ENCODE results near the gene CEP350.

CEP350 gene

GRCh38 chr1:180070286-180070685, 115.7 kb downstream of the CEP350 start:
- no peak for DNase-seq
- H3K9ac ChIP-seq (ENCODE audit: low read length): no peak overlapping the region
- H3K27ac ChIP-seq (ENCODE audit: low read depth, low read length): no peak overlapping the region
- no peaks in the 10 kb centered on the region for H3K79me2 ChIP-seq (ENCODE audit: control insufficient read depth, insufficient read depth, low read length, poor library complexity)
- H2AFZ ChIP-seq (ENCODE audit: insufficient read depth, low read length, poor library complexity): no peak overlapping the region
- no peak overlapping the region for H2AK5ac ChIP-seq (ENCODE audit: low read length)
- no peak overlapping the region for H4K91ac ChIP-seq (ENCODE audit: low read depth, low read length)
- H2BK5ac ChIP-seq (ENCODE audit: low read depth, low read length, poor library complexity): no peak overlapping the region
- no CpG with 5 or more reads among the region's 6 CpGs for WGBS (ENCODE audit: extremely low coverage, insufficient coverage, insufficient read length)
- no peak overlapping the region for H2BK120ac ChIP-seq (ENCODE audit: insufficient read depth, low read length, poor library complexity)
- no peaks in the 10 kb centered on the region for H3K9me3 ChIP-seq (ENCODE audit: insufficient read depth, low read depth, low read length)
- H3K4me2 ChIP-seq (ENCODE audit: low read length): no peak overlapping the region
- H2BK12ac ChIP-seq (ENCODE audit: low read length): no peak overlapping the region
- peaks cover 5 to 9% of the 10 kb centered on the region in 2 experiments for H3K36me3 ChIP-seq (ENCODE audit: control insufficient read depth in 1 of 2, insufficient read depth in 2 of 2, low read length in 2 of 2)
- no peak overlapping the region for H4K8ac ChIP-seq (ENCODE audit: low read depth, low read length)
- no peak overlapping the region for H3K23ac ChIP-seq (ENCODE audit: low read length)
- H4K12ac ChIP-seq (ENCODE audit: low read depth, low read length): no peak overlapping the region
- H3K4me3 ChIP-seq (ENCODE audit: low read depth, low read length): no peak overlapping the region
- H3K79me1 ChIP-seq (ENCODE audit: low read length): no peaks in the 10 kb centered on the region
- no peaks in the 10 kb centered on the region for H3K27me3 ChIP-seq (ENCODE audit: insufficient read depth, low read length)
- no peaks in the 10 kb centered on the region for H3K4me1 ChIP-seq (ENCODE audit: control insufficient read depth in 1 of 2, insufficient read depth in 2 of 2, low read length in 2 of 2)
- no peak overlapping the region for H3K4ac ChIP-seq (ENCODE audit: low read depth, low read length)
- H3K14ac ChIP-seq (ENCODE audit: low read length): no peak overlapping the region
- H3K18ac ChIP-seq (ENCODE audit: low read length): no peak overlapping the region

- H2AFZ ChIP-seq (ENCODE audit: insufficient read depth, low read length, poor library complexity): no peak overlapping the region
- no peak overlapping the region for H3K4me2 ChIP-seq (ENCODE audit: low read length)
- no peak overlapping the region for H2AK5ac ChIP-seq (ENCODE audit: low read length)
- no peak overlapping the region for H3K9ac ChIP-seq (ENCODE audit: low read length)
- no peaks in the 10 kb centered on the region for H3K27me3 ChIP-seq (ENCODE audit: insufficient read depth, low read length)
- H3K4ac ChIP-seq (ENCODE audit: low read depth, low read length): no peak overlapping the region
- peaks cover 9 to 11% of the 10 kb centered on the region in 2 experiments for H3K36me3 ChIP-seq (ENCODE audit: control insufficient read depth in 1 of 2, insufficient read depth in 2 of 2, low read length in 2 of 2)
- no peak overlapping the region for H4K91ac ChIP-seq (ENCODE audit: low read depth, low read length)
- no peak overlapping the region for H3K27ac ChIP-seq (ENCODE audit: low read depth, low read length)
- H4K8ac ChIP-seq (ENCODE audit: low read depth, low read length): no peak overlapping the region
- no peaks in the 10 kb centered on the region for H3K9me3 ChIP-seq (ENCODE audit: insufficient read depth, low read depth, low read length)
- H3K18ac ChIP-seq (ENCODE audit: low read length): no peak overlapping the region
- H3K79me1 ChIP-seq (ENCODE audit: low read length): no peaks in the 10 kb centered on the region
- H3K23ac ChIP-seq (ENCODE audit: low read length): no peak overlapping the region
- no peak overlapping the region for H3K4me3 ChIP-seq (ENCODE audit: low read depth, low read length)
- H2BK5ac ChIP-seq (ENCODE audit: low read depth, low read length, poor library complexity): no peak overlapping the region
- H2BK12ac ChIP-seq (ENCODE audit: low read length): no peak overlapping the region
- no peak overlapping the region for H2BK120ac ChIP-seq (ENCODE audit: insufficient read depth, low read length, poor library complexity)
- no peak overlapping the region for H4K12ac ChIP-seq (ENCODE audit: low read depth, low read length)
- H3K79me2 ChIP-seq (ENCODE audit: control insufficient read depth, insufficient read depth, low read length, poor library complexity): no peaks in the 10 kb centered on the region
- WGBS (ENCODE audit: extremely low coverage, insufficient coverage, insufficient read length): no CpG with 5 or more reads among the region's 5 CpGs
- H3K4me1 ChIP-seq (ENCODE audit: control insufficient read depth in 1 of 2, insufficient read depth in 2 of 2, low read length in 2 of 2): no peaks in the 10 kb centered on the region
- no peak for DNase-seq
- H3K14ac ChIP-seq (ENCODE audit: low read length): no peak overlapping the region
These were observed 117.1 kb downstream of the CEP350 start for GRCh38 chr1:180071759-180072158.

- Histone ChIP-seq H3K27me3 (ENCODE audit: insufficient read depth, low read length) (no peaks in the 10 kb centered on the region), H3K18ac (ENCODE audit: low read length) (no peak overlapping the region), H2BK12ac (ENCODE audit: low read length) (no peak overlapping the region), H3K23ac (ENCODE audit: low read length) (no peak overlapping the region), H4K8ac (ENCODE audit: low read depth, low read length) (no peak overlapping the region), H3K79me1 (ENCODE audit: low read length) (no peaks in the 10 kb centered on the region), H3K27ac (ENCODE audit: low read depth, low read length) (no peak overlapping the region), H2AK5ac (ENCODE audit: low read length) (no peak overlapping the region), H3K36me3 (ENCODE audit: control insufficient read depth in 1 of 2, insufficient read depth in 2 of 2, low read length in 2 of 2) (peaks cover 8% of the 10 kb centered on the region in 2 experiments), H3K4me1 (ENCODE audit: control insufficient read depth in 1 of 2, insufficient read depth in 2 of 2, low read length in 2 of 2) (no peaks in the 10 kb centered on the region), H2BK5ac (ENCODE audit: low read depth, low read length, poor library complexity) (no peak overlapping the region), H2BK120ac (ENCODE audit: insufficient read depth, low read length, poor library complexity) (no peak overlapping the region), H4K12ac (ENCODE audit: low read depth, low read length) (no peak overlapping the region), H3K14ac (ENCODE audit: low read length) (no peak overlapping the region), H2AFZ (ENCODE audit: insufficient read depth, low read length, poor library complexity) (no peak overlapping the region), H4K91ac (ENCODE audit: low read depth, low read length) (no peak overlapping the region), H3K9me3 (ENCODE audit: insufficient read depth, low read depth, low read length) (no peaks in the 10 kb centered on the region), H3K9ac (ENCODE audit: low read length) (no peak overlapping the region), H3K79me2 (ENCODE audit: control insufficient read depth, insufficient read depth, low read length, poor library complexity) (no peaks in the 10 kb centered on the region), H3K4ac (ENCODE audit: low read depth, low read length) (no peak overlapping the region), H3K4me3 (ENCODE audit: low read depth, low read length) (no peak overlapping the region), H3K4me2 (ENCODE audit: low read length) (no peak overlapping the region)
- peak in 1 of 2 donors; percentile 11 for DNase-seq
- no CpG with 5 or more reads among the region's 1 CpG for WGBS (ENCODE audit: extremely low coverage, insufficient coverage, insufficient read length)
These were observed 125.8 kb downstream of the CEP350 start for GRCh38 chr1:180080439-180080838.

- Histone ChIP-seq H3K23ac (ENCODE audit: low read length) (no peak overlapping the region), H3K4ac (ENCODE audit: low read depth, low read length) (no peak overlapping the region), H3K27me3 (ENCODE audit: insufficient read depth, low read length) (no peaks in the 10 kb centered on the region), H3K18ac (ENCODE audit: low read length) (no peak overlapping the region), H4K8ac (ENCODE audit: low read depth, low read length) (no peak overlapping the region), H2AFZ (ENCODE audit: insufficient read depth, low read length, poor library complexity) (no peak overlapping the region), H2BK12ac (ENCODE audit: low read length) (no peak overlapping the region), H3K4me3 (ENCODE audit: low read depth, low read length) (no peak overlapping the region), H3K14ac (ENCODE audit: low read length) (no peak overlapping the region), H4K91ac (ENCODE audit: low read depth, low read length) (no peak overlapping the region), H3K79me2 (ENCODE audit: control insufficient read depth, insufficient read depth, low read length, poor library complexity) (no peaks in the 10 kb centered on the region), H2BK120ac (ENCODE audit: insufficient read depth, low read length, poor library complexity) (no peak overlapping the region), H3K79me1 (ENCODE audit: low read length) (no peaks in the 10 kb centered on the region), H3K36me3 (ENCODE audit: control insufficient read depth in 1 of 2, insufficient read depth in 2 of 2, low read length in 2 of 2) (peaks cover 4 to 5% of the 10 kb centered on the region in 2 experiments), H3K27ac (ENCODE audit: low read depth, low read length) (no peak overlapping the region), H3K9me3 (ENCODE audit: insufficient read depth, low read depth, low read length) (no peaks in the 10 kb centered on the region), H4K12ac (ENCODE audit: low read depth, low read length) (no peak overlapping the region), H3K4me1 (ENCODE audit: control insufficient read depth in 1 of 2, insufficient read depth in 2 of 2, low read length in 2 of 2) (no peaks in the 10 kb centered on the region), H2BK5ac (ENCODE audit: low read depth, low read length, poor library complexity) (no peak overlapping the region), H3K9ac (ENCODE audit: low read length) (no peak overlapping the region), H2AK5ac (ENCODE audit: low read length) (no peak overlapping the region), H3K4me2 (ENCODE audit: low read length) (no peak overlapping the region)
- no CpG with 5 or more reads among the region's 2 CpGs for WGBS (ENCODE audit: extremely low coverage, insufficient coverage, insufficient read length)
- DNase-seq: no peak
These were observed 126.9 kb downstream of the CEP350 start for GRCh38 chr1:180081474-180081873.

All from trophoblast cell (in vitro differentiated cells and primary cell).